GM19467 (cell line): ENCODE data around the gene PPBP.
"Not testable (repeated sequence)": the region's sequence is repeated elsewhere in the genome, so short reads cannot be mapped to it uniquely, and the experiment has no call there.

ENCODE experiments used
- ATAC-seq: cut with Tn5 transposase; IDR thresholded peaks from one replicate; pipeline ENCODE4 v1.9.1; 2021; ENCODE audit warnings: mild to moderate bottlenecking, moderate library complexity; ENCODE audit not compliant: unreplicated experiment

Gene PPBP

DNA sequence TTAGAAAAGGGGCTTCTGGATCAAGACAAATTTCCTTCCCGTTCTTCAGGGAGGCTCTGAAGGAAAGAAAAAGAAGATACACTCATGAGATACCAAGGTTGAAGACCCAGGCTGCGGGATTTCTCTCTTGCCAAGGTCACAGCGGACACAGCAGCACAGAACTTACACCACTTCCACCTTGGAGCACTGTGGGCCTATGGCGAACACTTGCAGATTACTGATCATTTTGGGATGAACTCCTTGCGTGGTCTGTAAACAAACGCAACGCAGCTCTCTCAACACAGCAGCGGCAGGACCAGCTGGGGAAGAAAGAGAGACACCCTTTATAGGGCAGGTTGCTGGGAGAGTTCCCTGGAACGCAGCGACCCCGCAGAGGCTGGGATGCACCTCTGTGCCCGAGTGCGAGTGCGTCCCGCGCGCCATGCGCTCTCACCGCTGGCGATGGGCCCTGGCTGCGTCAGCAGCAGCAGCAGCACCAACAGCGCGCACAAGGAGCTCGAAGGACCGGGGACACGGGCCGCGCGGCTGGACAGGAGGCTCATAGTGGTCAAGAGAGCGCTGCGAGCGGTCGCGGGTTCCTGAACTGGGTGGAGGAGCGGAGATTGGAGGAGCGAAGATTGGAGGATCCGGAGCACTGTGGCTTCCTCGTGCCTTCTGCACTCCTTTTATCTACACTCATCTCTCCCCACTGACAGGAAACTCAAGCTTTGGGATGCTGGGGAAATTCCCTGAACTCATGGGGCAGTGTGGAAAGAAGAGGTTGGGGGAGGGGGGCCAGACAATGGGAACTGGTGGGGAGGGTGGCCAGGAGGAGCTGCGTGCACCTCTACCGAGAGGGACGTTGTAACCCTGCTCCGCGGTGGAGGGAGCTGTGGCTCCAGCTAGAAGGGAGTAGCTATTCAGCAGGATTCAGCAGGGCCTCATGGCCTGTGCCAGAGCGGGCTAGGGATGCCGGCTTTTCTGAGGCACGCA is 10.3 kb upstream of the PPBP start, which contains the start of gene CXCL5:
Gene CXCL5, minus strand, starts transcription at position 638 of the 972 bp plus-strand sequence. Its CDS starts 96 bp downstream, at position 542.
- ATAC-seq: no peak

DNA sequence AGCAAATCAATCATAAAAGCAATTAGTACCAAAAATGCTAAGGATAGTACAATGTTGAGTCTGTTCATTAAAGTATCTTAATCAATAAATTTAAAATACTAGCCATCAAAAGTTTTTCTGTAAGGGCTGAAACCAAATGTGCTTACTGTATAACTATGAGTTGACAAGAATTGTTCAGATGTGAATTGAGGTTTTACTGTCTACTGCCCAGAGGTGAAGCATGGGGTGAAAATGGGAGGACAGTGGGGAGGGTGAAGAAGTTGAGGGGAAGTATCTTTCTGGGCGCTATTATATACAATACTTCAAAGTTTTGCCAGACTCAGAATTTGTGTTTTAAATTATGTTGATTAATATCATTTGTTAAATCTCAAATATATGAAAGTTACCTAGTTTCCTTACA is 4.1 kb upstream of the PPBP start:
- ATAC-seq: no peak

- ATAC-seq: no peak
These were observed 3.7 kb upstream of the PPBP start for GRCh38 chr4:73991742-73992000.

DNA sequence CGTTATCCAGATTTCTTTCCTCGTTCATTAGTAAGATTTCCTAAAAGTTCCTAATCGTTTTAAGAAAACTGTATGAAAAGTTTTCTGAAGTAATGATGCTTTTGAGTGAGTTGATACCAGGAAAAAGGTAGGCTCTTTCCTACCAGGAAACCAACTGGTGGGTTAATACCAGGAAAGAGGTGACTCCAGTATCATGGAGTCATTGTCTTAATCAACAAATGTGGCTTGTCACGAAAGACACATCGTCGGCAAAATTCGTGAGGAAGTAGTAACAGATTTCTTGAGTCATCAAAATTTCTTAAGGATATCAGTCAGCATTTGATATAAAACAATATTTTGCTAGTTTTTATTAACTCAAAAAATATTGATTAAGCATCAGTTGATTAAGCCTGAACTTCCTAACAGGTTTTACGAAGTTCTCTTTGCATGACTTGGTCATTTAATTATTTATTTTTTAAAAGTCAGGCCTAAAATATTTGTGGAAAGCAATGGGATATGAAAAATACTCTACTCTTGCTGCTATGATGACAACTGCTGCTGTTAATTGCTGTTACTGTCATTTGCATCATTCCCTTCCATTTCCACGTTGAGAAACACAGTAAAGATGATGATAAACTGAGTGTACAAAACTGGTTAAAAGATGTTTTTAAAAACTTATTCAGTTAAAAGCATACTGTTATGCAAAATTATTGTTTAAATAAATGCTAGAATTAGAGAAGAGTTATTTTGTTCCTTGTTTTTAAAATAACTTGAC is 3.2 kb upstream of the PPBP start:
- ATAC-seq: no peak

DNA sequence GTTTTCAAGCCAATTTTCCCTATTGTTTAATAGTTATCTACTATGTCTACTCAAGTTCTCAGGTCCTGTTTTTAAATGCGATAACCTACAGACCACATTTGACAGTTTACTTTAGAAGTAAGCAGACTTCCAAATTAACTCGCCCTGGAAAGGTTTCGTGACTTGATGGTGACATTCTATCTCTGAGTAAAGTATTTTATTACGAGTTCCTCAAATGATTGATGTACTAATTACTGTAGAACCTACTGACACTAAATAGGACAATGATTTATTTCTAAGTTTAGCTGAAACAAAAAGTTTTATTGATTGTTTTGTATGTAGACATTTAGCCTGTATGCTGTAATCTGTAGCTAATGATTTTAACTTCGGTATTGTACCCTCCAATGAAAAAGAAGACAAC is 1.9 kb upstream of the PPBP start:
- ATAC-seq: no peak

- ATAC-seq: no peak
These were observed 1.0 kb upstream of the PPBP start for GRCh38 chr4:73989031-73989430.

GRCh38 chr4:73985528-73985852 is 2.5 kb downstream of the PPBP start:
- ATAC-seq: no peak

DNA sequence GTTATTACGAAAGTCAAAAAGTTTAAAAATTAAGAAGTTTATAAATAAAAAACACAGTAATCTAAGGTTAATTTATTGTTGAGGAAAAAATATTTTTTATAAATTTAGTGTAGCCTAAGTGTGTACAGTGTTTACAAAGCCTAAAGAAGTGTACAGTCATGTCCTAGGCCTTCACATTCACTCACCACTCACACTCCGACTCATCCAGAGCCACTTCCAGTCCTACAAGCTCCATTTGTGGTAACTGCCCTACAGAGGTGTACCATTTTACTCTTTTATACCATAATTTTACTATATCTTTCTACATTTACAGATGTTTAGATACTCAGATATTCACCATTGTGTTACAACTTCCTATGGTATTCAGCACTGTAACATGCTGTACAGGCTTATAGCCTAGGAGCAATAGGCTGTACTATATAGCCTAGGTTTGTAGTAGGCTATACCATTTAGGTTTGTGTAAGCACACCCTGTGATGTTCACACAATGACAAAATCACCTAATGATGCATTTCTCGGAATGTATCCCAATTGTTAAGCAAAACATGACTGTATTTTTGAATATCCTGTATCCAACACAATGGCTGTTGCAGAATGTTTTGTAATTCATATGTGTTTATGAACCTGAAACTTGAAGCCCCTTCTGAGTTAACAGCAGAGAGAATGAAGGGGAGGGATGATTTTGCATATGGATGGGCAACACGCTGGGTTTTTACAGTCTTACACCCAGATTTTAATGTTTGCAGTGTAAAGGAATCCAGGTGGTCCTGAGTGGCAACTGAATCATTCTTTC is 3.1 kb downstream of the PPBP start:
- ATAC-seq: no peak

GRCh38 chr4:73981175-73981574 is 6.8 kb downstream of the PPBP start:
- not testable (repeated sequence) for ATAC-seq

DNA sequence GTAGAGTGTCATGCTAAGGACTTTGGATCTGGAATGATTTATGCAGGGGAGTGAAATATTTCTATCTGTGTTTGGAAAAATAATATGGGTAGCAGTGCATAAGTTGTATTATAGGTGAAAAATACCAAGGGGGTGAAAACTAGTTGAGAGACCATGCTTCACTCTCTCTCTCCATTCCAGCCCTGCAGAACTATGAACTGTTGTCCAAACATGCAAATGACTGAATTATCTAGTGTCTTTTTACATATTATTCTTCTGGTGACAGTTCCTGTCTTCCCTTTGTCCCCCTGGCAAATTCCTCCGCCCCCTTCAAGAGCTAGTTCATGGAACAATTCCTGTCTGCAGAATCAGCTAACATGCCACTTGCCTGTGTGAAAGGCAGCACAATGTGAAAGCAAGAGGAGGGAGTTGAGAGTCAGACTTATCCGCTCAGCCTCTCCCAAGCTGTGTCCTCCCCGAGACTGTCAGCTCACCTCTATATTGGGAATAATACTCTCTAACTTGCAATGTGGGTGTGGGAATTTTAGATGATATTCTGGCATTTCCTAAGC is 8.5 kb downstream of the PPBP start:
- ATAC-seq: no peak

- ATAC-seq: no peak
These were observed 9.1 kb downstream of the PPBP start for GRCh38 chr4:73978886-73979285.

GRCh38 chr4:73976716-73977115 is 11.3 kb downstream of the PPBP start:
- no peak for ATAC-seq

- no peak for ATAC-seq
These were observed 11.8 kb downstream of the PPBP start for GRCh38 chr4:73976217-73976616.

DNA sequence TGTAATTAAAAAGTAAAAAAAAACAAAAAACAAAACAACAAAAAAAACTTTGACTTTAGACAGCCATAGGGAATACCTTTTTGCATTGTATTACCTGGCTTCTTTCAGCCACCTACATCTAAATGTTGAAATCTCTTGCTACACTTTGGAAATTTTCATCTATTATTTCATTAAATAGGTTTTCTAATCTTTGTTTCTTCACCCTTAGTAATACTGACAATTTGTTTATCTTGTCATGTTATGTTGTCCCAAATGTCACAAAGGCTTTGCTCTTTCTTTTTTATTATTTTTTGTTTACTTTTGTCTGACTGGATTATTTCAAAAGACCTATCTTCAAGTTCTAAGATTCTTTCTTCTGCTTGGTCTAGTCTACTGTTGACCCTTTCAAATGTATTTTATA is 13.6 kb downstream of the PPBP start:
- ATAC-seq: no peak

DNA sequence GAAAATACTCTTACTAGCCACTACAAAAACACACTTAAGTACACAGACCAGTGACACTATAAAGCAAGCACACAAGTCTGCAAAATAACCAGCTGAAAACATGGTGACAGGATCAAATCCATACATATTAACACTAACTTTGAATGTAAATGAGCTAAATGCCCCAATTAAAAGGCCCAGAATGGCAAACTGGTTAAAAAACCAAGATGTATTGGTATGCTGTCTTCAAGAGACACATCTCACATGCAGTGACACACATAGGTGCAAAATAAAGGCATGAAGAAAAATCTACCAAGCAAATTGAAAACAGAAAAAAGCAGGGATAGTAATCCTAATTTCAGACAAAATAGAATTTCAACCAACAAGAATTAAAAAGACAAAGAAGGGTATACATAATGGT is 17.0 kb downstream of the PPBP start:
- no peak for ATAC-seq

- no peak for ATAC-seq
These were observed 18.0 kb downstream of the PPBP start for GRCh38 chr4:73970011-73970410.

- ATAC-seq: no peak
These were observed 20.1 kb downstream of the PPBP start for GRCh38 chr4:73967866-73968265.

GRCh38 chr4:73964862-73965611 is 23.0 kb downstream of the PPBP start:
- no peak for ATAC-seq

DNA sequence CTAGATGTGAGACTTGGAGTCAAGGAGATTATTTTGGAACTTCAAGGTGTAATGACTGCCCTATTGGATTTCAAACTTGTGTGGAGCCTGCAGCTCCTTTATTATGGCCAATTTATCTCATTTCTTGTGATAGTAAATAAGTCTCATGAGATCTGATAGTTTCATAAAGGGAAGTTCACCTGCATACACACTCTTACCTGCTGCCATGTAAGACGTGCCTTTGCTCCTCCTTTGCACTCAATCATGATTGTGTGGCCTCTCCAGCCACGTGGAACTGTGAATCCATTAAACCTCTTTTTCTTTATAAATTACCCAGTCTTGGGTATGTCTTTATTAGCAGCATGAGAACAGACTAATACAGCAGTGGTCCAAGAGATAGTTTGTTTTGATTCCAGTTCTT is 25.3 kb downstream of the PPBP start:
- ATAC-seq: no peak

DNA sequence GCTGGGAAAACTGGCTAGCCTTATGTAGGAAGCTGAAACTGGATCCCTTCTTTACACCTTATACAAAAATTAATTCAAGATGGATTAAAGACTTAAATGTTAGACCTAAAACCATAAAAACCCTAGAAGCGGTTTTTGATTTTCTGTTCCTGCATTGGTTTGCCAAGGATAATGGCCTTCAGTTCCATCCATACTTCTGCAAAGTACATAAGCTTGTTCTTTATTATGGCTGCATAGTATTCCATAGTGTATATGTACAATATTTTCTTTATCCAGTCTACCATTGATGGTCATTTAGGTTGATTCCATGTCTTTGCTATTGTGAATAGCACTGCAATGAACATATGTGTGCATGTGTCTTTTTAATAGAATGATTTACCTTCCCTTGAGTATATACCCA is 28.9 kb downstream of the PPBP start:
- not testable (repeated sequence) for ATAC-seq

GRCh38 chr4:73952352-73952751 is 35.6 kb downstream of the PPBP start:
- no peak for ATAC-seq
